ENCODE results near the gene ZDHHC11. TPM values are rescaled to one million over a fixed set of nuclear protein-coding genes. Genes with fewer than 3 reads are reported as not detected.
A peak's percentile ranks its signal among the peaks of the same experiment; 100 is the strongest.

Gene ZDHHC11
- polyA plus RNA-seq (2014; cell fraction: cytosol; rRNA removed): 2.6 and 2.8 TPM in 2 replicates
- polyA plus RNA-seq (2014; cell fraction: nucleus; rRNA removed): 55.7 and 56.0 TPM in 2 replicates

GRCh38 chr5:850511-851006 lies at the start of gene ZDHHC11:
Gene ZDHHC11 (minus strand): TSS chr5:850986. CDS start chr5:850602, 384 bp downstream.
- DNase-seq (ENCODE audit: low spot score): peak; percentile 73

- no peak for DNase-seq (ENCODE audit: low spot score)
Measured at GRCh38 chr5:893711-894110, 42.9 kb upstream of the ZDHHC11 start.

- no peak for DNase-seq (ENCODE audit: low spot score)
Measured at GRCh38 chr5:893137-893506, 42.3 kb upstream of the ZDHHC11 start.

- peak; percentile 78 for DNase-seq (ENCODE audit: low spot score)
Measured at GRCh38 chr5:892394-893136, 41.8 kb upstream of the ZDHHC11 start, which contains the start of the genes BRD9 and TRIP13. Gene BRD9 (minus strand): TSS chr5:892801. CDS start chr5:892657, 144 bp downstream. Gene TRIP13 (plus strand): TSS chr5:892884. CDS start chr5:892999, 115 bp downstream.

- no peak for DNase-seq (ENCODE audit: low spot score)
Measured at GRCh38 chr5:891837-892393, 41.1 kb upstream of the ZDHHC11 start.

GRCh38 chr5:891117-891836 lies 40.5 kb upstream of the ZDHHC11 start:
- peak; percentile 9 for DNase-seq (ENCODE audit: low spot score)

- no peak for DNase-seq (ENCODE audit: low spot score)
Measured at GRCh38 chr5:889075-889710, 38.4 kb upstream of the ZDHHC11 start.

GRCh38 chr5:888638-889035 lies 37.9 kb upstream of the ZDHHC11 start:
- DNase-seq (ENCODE audit: low spot score): no peak

- DNase-seq (ENCODE audit: low spot score): no peak
Measured at GRCh38 chr5:887947-888637, 37.3 kb upstream of the ZDHHC11 start.

- DNase-seq (ENCODE audit: low spot score): no peak
Measured at GRCh38 chr5:886716-887325, 36.0 kb upstream of the ZDHHC11 start.

GRCh38 chr5:886036-886435 lies 35.2 kb upstream of the ZDHHC11 start:
- DNase-seq (ENCODE audit: low spot score): no peak

- DNase-seq (ENCODE audit: low spot score): no peak
Measured at GRCh38 chr5:885529-885928, 34.7 kb upstream of the ZDHHC11 start.

- DNase-seq (ENCODE audit: low spot score): no peak
Measured at GRCh38 chr5:885127-885442, 34.3 kb upstream of the ZDHHC11 start.

- no peak for DNase-seq (ENCODE audit: low spot score)
Measured at GRCh38 chr5:884345-885126, 33.8 kb upstream of the ZDHHC11 start.

GRCh38 chr5:883475-884181 lies 32.8 kb upstream of the ZDHHC11 start:
- DNase-seq (ENCODE audit: low spot score): no peak

GRCh38 chr5:882253-883183 lies 31.7 kb upstream of the ZDHHC11 start:
- no peak for DNase-seq (ENCODE audit: low spot score)

GRCh38 chr5:881551-881935 lies 30.8 kb upstream of the ZDHHC11 start:
- no peak for DNase-seq (ENCODE audit: low spot score)

GRCh38 chr5:880816-881550 lies 30.2 kb upstream of the ZDHHC11 start:
- DNase-seq (ENCODE audit: low spot score): no peak
